ENCODE results near the gene JAKMIP2.
"Not testable (repeated sequence)": the region's sequence is repeated elsewhere in the genome, so short reads cannot be mapped to it uniquely, and the experiment has no call there.

Gene JAKMIP2

GRCh38 chr5:147642666-147643065 is 139.9 kb downstream of the JAKMIP2 start:
- DNase-seq, result no peak

- no peak for DNase-seq
Observed at GRCh38 chr5:147639321-147639720, 143.2 kb downstream of the JAKMIP2 start.

GRCh38 chr5:147636729-147636984 is 145.9 kb downstream of the JAKMIP2 start:
- no peak for DNase-seq

DNA sequence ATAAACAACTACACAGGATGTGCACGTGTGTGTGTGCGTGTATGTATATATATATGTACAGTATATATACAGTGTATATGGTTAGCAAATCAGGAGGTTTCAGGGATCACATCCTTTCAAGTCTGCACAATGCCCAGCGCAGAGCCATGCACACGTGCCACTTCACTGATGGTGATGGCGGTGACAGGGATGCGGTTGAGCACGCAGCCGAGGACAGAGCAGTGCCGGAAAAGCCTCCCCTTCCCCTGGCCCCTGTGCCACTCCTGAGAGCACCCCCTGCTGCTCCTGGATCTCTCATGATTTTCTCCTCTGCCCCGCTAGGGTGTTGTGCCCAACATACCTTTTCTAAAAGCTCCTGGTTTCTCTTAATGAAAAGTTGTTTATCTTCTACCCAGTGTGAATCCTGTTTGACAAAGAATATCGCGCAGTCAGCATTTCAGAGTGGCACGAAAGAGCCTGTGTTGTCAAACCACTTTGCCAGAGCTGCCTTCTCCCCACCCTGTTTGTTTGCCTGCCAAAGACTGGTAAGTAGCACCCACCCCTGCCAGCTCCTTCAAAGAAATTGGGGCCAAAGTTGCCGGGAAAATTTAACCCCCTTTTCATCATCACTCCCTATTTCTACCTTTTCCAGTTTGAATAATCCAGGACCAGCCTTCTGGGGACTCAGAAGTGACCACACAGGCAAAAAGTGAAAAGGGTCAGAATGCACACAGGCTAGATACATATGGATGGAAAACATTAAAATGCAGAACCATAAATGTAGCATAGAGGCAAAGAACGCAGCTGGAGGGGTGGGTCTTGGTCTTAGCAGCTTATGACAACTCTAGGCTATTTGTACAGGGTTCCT is 146.4 kb downstream of the JAKMIP2 start:
- no peak for DNase-seq

GRCh38 chr5:147635439-147635838 is 147.1 kb downstream of the JAKMIP2 start:
- not testable (repeated sequence) for DNase-seq

GRCh38 chr5:147633173-147633572 is 149.4 kb downstream of the JAKMIP2 start:
- DNase-seq, result no peak

- DNase-seq, result no peak
Observed at GRCh38 chr5:147631428-147632003, 151.0 kb downstream of the JAKMIP2 start.

DNA sequence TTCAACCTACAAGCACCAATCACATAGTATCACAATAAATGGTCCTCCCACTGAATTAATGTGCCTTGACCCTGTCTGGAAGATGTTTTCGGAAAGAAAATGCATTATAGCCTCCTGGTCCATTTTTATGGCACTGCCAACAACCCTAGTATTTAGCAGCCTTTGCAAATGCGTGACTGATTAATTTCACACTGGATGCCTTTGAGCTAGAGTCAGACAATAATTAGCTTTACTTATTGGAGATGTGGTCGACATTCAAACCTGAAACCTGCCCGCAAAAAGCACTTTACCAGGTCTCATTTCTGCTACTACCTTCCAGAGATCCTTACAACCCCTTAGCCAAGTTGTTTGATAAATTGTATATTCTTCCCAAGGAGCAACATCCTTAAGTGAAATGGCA is 153.3 kb downstream of the JAKMIP2 start:
- no peak for DNase-seq

DNA sequence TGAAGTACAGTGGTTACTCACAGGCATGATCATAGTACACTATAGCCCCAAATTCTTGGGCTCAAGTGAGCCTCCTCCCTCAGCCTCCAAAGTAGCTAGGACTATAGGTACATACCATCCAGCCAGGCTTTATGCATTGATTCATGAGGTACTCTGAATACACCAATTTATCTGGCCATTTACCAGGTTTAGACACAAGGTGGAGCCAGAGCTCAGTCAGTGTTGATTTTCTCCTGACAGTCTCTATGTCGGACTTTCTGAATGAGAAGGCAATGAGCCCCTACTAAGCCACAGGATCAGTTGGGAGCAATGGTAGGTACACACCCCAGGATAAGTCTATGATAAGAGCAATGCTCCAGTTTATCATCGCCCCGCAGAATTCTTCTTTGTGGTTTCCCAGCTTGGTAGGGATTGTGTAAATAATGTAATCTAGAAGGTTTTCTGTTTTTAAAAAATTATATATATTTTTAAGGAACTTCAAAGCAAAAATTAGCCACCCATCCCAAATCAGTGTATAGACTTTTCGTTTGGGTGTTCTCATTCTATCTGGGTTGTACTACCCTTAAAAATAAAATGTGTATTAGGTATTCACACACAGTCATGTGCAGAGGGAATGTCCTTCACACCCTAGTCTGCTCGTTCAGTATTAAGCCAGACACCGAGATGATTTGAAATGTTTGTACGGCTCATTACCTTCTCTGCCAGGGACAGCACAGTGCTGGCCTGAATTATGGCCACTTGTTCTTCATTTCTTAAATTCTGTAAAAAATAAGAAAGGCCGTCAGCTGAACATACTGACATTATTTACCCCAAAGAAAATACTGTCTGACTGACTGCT is 154.3 kb downstream of the JAKMIP2 start:
- DNase-seq, result peak; percentile 43 to 66

- no peak for DNase-seq
Observed at GRCh38 chr5:147626464-147626863, 156.1 kb downstream of the JAKMIP2 start.

DNA sequence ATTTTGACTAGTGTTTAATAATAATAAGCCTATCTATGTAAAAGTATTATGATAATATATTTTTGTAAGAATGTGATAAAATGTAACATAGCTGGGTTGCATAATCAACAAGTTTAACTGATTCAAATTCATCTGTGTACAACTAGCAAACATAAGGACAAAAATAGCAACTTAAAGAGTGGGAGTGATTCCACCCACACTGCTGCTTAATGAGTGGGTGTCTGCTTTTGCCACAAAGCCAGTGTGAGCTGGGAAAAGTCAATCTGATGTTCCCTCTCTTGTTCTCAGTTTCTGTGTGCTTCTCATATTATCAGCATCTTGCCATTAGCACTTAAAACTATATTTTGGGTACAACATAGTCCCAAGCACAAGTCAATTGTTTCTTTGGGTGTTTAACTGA is 161.5 kb downstream of the JAKMIP2 start:
- no peak for DNase-seq

- no peak for DNase-seq
Observed at GRCh38 chr5:147619281-147619878, 163.1 kb downstream of the JAKMIP2 start.

DNA sequence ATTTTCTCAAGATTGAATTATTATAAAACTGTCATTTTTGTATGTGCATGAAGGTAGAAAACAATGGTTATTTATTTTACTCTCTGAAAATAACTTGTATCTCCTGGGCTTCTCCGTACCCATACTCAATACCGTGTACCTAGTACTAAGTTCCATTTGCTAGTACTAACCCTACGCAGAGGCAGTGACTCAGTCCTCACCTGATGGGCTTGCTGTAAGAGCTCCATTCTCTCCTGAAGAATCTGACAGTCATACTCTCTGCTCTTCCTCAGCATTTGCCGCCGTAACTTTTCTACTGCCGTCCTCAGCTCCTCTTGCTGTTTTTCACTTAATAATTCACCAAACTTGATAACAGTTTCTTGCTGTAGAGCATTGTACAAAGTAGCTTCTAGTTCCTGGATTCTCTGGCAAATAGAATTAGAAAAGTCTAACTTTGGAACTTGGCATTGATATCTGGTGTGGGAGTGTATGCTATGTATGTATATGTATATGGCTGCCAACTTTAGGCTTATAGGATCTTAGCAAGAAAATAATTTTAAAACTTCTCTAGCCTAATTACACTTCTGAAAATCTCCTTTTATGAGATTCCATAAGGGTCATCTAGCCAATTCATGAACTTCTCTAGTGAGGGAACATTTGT is 164.7 kb downstream of the JAKMIP2 start:
- DNase-seq, result no peak

- DNase-seq, result no peak
Observed at GRCh38 chr5:147617191-147617606, 165.3 kb downstream of the JAKMIP2 start.

DNA sequence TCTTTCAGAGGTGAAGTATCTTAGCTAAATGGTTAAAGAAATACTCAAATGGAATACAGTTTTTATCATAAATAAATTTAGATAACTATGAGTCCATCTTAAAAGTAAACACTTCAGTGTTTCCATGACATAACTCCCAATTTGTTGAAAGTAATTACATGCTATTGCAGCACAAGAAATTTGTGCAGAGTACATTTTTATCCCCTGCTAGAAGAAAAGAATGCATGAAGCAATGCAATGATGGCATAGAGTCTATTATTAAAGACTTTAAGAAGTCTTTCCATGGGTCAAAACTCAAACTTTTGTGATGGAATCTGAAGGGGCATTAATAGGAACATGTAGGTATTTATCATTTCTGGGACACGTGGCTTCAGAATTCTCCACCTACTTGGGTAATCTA is 166.1 kb downstream of the JAKMIP2 start:
- DNase-seq, result no peak

DNA sequence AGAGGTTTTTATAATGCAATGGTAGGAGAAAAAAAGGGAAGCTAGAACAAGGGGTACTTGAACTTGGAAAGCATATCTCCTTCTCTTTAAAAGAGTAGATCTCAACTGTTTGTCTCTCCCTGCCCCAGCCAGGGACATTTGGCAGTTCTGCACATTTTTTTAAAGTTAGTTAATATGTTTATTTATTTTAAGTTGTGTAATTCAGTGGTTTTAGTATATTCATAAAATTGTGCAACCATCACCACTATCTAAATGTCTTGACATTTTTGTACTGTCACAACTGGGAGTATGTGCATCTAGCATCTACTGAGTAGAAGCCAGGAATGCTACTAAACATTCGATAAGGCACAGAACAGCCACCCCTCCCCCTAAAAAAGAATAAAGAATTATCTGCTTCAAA is 169.2 kb downstream of the JAKMIP2 start:
- no peak for DNase-seq

DNA sequence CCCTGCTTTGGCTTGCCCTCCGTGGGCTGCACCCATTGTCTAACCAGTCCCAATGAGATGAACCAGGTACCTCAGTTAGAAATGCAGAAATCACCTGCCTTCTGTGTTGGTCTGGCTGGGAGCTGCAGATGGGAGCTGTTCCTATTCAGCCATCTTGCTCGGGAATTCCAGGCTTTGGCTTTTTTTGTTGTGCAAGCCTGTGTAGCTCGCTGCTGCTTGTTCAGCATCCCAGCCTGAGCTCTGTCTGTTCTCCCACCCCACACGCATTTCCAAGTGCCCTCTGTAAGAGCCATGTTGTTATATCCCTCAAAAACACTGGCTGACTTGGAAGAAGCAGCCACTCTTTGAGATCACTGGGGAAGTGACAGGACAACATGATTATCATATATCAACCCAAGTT is 171.0 kb downstream of the JAKMIP2 start:
- DNase-seq, result no peak

GRCh38 chr5:147610798-147611197 is 171.7 kb downstream of the JAKMIP2 start:
- no peak for DNase-seq

DNA sequence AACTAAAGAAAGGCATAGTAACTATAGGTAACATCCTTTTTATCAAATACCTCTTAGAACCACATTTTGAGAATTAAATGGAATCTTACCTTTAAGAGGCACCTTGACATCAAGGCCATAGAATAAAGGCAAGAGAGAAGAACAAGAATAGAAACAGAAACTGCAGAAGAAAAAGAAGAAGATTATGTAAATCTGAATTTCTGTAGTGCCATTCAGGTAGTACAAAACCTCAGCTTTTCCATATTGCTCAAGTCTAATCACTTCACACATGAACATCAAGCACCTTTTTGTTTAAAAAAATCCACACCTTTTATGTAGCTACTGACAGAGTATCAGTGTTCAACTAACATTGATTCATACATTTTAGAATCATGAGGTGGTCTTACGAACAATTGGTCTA is 180.9 kb downstream of the JAKMIP2 start:
- DNase-seq, result no peak

DNA sequence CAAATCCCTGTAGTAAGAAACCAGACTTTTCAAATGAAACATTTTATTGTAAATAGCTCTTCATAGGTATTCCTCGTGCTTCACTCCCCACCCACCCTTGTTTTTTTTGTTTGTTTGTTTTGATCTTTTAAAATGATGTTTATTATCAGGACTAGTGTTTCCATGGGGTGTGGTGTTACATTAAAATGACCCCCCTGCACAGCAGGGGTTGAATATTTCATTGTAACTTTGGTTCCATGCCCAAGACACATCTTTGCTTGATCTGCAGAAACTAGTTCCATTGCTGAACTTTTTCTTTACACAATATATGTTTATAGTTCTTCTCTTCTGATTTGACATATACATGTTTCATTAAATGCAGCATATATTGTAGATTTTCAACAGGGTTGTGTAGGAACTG is 191.4 kb downstream of the JAKMIP2 start:
- DNase-seq, result no peak

GRCh38 chr5:147590096-147590495 is 192.4 kb downstream of the JAKMIP2 start:
- no peak for DNase-seq

- no peak for DNase-seq
Observed at GRCh38 chr5:147586832-147587231, 195.7 kb downstream of the JAKMIP2 start.

DNA sequence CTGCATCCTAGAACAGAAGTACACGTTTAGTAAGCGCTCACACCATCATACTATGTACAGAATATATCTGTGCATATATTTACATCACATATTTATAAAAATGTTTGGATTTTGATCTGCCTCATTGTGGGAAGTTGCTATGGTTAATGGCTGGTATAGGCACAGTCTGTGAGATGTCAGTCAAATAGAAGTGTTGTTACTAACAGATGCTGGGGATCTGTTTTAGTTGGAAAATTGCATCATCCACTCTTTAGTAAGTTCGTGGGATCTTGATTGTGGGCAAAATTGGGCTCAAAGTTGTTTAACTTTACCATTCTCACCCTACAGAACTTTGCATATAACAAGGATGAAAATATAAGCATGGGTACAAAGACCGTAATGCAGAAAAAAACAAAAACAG is 196.3 kb downstream of the JAKMIP2 start:
- DNase-seq, result no peak

Data from activated CD4-positive, alpha-beta T cell treated with anti-CD3 and anti-CD28 coated beads, Interleukin-2, amount 50 U/mL, for 48 hours (primary cell).